OCI-LY1 (cell line): ENCODE measurements around the gene MANF.

ENCODE experiments used
- EZH2 ChIP-seq: fragments of 200-600 bp; sonication (generic), shearing (Covaris generic); IDR thresholded peaks from 2 replicates; pipeline ENCODE4 v1.8.0; 2017; ENCODE audit warnings: borderline replicate concordance, mixed run types, mild to moderate bottlenecking, antibody characterized with exemption, low read length, moderate library complexity, mixed read lengths
- TF ChIP-seq, protein P1 (sequence below): fragments of 200-600 bp; sonication (generic), shearing (Covaris generic); IDR thresholded peaks from 2 replicates; pipeline ENCODE4 v1.5.1; 2017; ENCODE audit warnings: mild to moderate bottlenecking, antibody characterized with exemption, low read length, moderate library complexity, mixed read lengths

DNA sequence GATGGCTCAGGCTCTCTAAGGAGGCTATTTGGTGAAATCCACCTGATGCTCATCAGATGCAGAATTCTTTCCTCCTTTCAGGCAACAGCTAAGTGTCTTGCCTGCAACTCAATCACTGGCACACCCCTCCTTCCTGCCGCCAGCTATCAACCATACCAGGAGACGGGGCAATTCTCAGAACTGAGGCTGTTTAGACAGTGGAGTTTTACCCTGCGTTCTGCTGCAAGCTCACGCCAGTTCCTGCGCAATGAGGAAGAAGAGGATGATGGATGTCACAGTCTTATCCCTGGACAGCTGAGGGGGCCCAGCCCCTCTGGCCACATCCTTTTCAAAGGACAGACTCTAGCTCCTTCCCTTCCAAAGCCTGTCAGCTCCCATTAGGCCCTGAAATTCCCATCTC lies 7.0 kb upstream of the MANF start:
- TF ChIP-seq, protein P1, sequence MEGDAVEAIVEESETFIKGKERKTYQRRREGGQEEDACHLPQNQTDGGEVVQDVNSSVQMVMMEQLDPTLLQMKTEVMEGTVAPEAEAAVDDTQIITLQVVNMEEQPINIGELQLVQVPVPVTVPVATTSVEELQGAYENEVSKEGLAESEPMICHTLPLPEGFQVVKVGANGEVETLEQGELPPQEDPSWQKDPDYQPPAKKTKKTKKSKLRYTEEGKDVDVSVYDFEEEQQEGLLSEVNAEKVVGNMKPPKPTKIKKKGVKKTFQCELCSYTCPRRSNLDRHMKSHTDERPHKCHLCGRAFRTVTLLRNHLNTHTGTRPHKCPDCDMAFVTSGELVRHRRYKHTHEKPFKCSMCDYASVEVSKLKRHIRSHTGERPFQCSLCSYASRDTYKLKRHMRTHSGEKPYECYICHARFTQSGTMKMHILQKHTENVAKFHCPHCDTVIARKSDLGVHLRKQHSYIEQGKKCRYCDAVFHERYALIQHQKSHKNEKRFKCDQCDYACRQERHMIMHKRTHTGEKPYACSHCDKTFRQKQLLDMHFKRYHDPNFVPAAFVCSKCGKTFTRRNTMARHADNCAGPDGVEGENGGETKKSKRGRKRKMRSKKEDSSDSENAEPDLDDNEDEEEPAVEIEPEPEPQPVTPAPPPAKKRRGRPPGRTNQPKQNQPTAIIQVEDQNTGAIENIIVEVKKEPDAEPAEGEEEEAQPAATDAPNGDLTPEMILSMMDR = no peak
- no peak for TF ChIP-seq EZH2
